NT2/D1 (cell line): ENCODE data around the gene KCNQ1.

Experiments
- DNase-seq: peaks from one replicate; pipeline ENCODE4 v3.0.0-alpha.2; 2011; ENCODE audit warnings: low read depth, low spot score
- H3K27me3 ChIP-seq: 2 replicates; pipeline ENCODE4 v1.6.0; 2011; ENCODE audit warnings: mild to moderate bottlenecking; ENCODE audit not compliant: insufficient read length, insufficient read depth
- H3K36me3 ChIP-seq: 2 replicates; pipeline ENCODE4 v1.6.1; 2011; ENCODE audit warnings: mild to moderate bottlenecking, low read length, mixed read lengths; ENCODE audit not compliant: insufficient read depth, insufficient read length
- H3K4me1 ChIP-seq: 2 replicates; pipeline ENCODE4 v1.5.1; 2011; ENCODE audit not compliant: insufficient read depth, insufficient read length
- H3K4me3 ChIP-seq: 2 replicates; pipeline ENCODE4 v1.5.1; 2011; ENCODE audit warnings: low read depth; ENCODE audit not compliant: insufficient read length
- H3K9ac ChIP-seq: 2 replicates; pipeline ENCODE4 v1.6.0; 2011; ENCODE audit warnings: low read depth; ENCODE audit not compliant: insufficient read length
- H3K9me3 ChIP-seq: 2 replicates; pipeline ENCODE4 v1.5.1; 2011; ENCODE audit warnings: mild to moderate bottlenecking, low read length; ENCODE audit not compliant: insufficient read depth
- SUZ12 ChIP-seq: IDR thresholded peaks from 2 replicates; pipeline ENCODE4 v1.6.1; 2011; ENCODE audit not compliant: insufficient read length, insufficient read depth; ENCODE audit errors: extremely low read depth
- YY1 ChIP-seq: IDR thresholded peaks from 2 replicates; pipeline ENCODE4 v1.6.1; 2011; ENCODE audit not compliant: insufficient read length, insufficient read depth
- ZNF274 ChIP-seq: IDR thresholded peaks from 2 replicates; pipeline ENCODE4 v1.6.1; 2011; ENCODE audit warnings: mild to moderate bottlenecking, low read depth, low read length

Gene KCNQ1

DNA sequence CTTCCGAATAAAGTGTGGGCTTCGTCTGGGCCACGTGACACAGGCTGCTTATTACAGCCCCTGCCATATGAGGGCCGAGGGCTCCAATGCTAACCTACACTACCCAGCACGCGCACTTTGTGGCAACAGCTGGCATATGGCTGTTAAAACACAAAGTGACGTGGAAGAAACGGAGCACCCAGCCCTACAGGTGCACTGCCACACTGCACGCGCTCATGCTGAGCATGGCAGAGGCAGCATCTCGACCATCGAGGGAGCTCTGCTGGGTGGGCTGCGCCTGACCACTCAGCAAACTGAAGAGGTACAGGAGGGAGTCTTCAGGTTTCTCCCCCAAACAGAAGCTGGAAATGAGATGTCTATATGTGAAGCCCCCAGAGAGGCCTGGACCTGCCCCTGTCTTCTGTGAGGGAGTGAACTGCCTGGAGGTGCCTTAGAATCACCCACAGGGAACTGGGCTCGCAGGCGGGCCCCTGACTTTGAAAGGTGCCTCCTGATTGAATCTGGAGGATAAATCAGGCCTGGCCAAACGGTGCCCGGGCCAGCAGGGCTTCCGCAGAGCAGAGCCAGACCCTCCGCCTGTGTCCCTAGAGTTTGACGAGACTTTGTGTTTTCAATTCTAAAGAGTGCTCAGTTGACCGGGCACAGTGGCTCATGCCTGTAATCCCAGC, 26.0 kb upstream of the KCNQ1 start:
- DNase-seq = no peak
- no peaks in the 10 kb centered on the region for H3K27me3 ChIP-seq
- H3K36me3 ChIP-seq = no peaks in the 10 kb centered on the region
- no peaks in the 10 kb centered on the region for H3K9me3 ChIP-seq
- H3K9ac ChIP-seq = no peak overlapping the region
- TF ChIP-seq ZNF274 (no peak), YY1 (no peak), SUZ12 (no peak)
- H3K4me3 ChIP-seq = no peak overlapping the region
- peaks cover 9% of the 10 kb centered on the region for H3K4me1 ChIP-seq

DNA sequence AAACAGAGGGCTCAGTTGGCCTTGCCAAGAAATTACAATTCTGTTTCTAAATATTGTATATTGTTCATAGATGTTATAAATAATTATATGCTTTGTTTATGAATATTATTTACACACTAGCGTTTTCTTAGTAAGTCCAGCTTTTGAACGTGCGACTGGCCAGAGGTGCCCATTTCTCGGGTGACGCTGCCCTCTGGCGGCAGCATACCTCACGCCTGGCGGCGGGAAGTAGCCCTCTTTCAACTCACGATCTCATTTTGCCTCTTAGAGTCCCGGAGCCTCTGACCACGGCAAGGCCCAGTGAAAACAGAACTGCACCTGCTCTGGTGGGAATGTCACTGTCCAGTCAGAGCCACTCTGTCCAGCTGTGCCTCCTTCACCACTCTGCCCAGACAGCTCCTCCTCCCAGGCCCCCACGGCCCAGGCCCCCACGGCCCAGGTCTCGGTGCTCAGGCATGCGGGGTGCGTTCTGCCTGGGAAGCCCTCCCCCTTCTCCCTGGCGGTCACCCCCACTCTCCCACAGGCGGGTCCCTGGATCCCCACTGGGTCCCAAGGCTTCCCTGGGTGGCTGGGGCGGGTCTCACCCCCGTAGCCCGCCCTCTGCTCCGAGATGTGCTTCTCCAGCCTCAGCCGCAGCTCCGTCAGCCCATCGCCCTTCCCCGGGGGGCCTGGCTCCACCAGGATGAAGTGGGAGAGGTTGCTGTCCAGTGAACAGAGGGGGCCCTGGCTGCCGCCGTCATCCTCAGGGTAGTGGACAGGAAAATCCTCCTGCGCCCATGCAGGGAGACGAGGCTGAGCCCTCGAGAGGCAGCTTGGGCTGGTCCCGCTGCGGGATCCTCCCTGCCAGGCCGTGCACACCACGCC, 24.9 kb upstream of the KCNQ1 start:
- TF ChIP-seq YY1 (no peak), SUZ12 (no peak), ZNF274 (no peak)
- Histone ChIP-seq H3K4me3 (no peak overlapping the region), H3K27me3 (no peaks in the 10 kb centered on the region), H3K36me3 (no peaks in the 10 kb centered on the region), H3K9me3 (no peaks in the 10 kb centered on the region), H3K4me1 (peaks cover 9% of the 10 kb centered on the region), H3K9ac (peak overlapping the region; percentile 56)
- peak; percentile 78 for DNase-seq

DNA sequence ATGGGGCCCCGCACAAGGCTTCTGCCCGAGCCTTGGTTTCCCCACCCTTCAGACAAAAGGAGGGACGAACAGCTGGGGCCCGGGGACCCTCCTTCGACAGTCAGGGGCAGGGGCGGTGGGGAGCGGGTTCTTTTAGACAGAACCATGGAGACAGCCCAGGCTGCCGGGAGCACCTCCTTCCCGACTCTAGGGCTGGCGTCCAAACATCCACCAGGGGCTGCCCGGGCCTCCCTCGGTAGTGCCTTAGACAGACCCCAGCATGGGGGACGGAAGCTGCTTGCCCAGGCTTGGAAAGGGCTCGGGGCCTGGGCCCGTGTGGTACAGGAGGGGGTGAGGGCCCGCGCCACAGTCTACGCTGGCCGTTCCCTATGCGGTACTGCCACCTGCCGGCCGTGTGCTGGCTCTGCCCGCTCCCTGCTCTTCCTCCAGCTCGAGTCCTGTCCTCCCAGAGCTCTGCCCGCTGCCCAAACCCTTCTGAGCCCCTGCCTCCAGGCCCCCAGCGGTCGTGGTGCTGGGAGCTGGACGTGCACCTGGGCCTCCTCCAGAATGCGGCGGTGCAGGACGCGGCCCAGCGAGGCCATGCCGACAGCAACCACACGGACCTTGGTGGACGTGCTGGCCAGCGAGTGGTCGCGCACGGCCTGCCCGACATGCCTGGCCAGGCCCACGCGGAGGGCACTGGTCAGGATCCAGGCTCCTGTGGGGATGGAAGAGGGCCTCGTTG, 24.1 kb upstream of the KCNQ1 start:
- no peaks in the 10 kb centered on the region for H3K27me3 ChIP-seq
- TF ChIP-seq YY1 (no peak), ZNF274 (no peak), SUZ12 (no peak)
- no peak overlapping the region for H3K4me3 ChIP-seq
- peak overlapping the region; percentile 33 for H3K9ac ChIP-seq
- no peaks in the 10 kb centered on the region for H3K9me3 ChIP-seq
- DNase-seq = peak; percentile 74
- peaks cover 9% of the 10 kb centered on the region for H3K4me1 ChIP-seq
- no peaks in the 10 kb centered on the region for H3K36me3 ChIP-seq

DNA sequence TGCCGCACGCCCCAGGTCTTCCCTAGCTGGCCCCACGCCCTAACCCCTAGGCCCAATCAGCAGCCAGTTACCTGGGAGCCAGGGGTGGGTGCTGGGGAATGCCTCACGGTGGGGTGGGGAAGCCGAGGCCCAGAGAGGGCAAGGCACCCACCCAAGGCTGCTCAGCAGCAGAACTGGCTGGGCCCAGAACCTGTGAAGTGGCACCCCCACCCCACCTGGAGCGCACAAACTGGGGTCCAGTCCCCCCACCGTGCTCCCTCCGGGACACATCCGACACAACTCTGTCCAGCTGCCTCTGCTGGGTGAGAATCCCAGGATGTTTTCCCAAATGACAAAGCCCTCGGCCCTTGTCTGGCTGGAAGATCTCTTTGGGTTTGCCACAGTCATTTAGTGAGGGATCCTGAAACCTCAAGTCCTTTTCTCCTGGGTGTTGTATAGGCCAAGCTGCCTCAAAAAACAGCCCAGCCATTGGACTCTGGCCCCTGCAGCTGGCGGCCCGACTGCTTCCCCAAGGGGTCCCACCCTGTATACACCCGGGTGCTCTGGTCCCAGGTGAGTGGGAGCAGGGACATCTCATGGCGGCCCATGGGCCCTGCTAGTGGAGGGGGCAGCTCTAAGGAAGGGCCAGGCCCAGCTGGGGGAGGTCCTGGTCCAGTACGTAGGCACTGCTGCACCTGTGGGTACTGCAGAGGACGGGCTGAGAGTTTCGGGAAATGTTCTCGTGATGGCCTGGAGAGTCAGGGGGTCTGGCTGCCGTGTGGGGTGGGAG, 23.4 kb upstream of the KCNQ1 start:
- H3K36me3 ChIP-seq = no peaks in the 10 kb centered on the region
- H3K4me3 ChIP-seq = no peak overlapping the region
- peak overlapping the region; percentile 33 for H3K9ac ChIP-seq
- H3K27me3 ChIP-seq = no peaks in the 10 kb centered on the region
- H3K4me1 ChIP-seq = peaks cover 9% of the 10 kb centered on the region
- no peaks in the 10 kb centered on the region for H3K9me3 ChIP-seq
- DNase-seq = no peak
- TF ChIP-seq ZNF274 (no peak), YY1 (no peak), SUZ12 (no peak)

DNA sequence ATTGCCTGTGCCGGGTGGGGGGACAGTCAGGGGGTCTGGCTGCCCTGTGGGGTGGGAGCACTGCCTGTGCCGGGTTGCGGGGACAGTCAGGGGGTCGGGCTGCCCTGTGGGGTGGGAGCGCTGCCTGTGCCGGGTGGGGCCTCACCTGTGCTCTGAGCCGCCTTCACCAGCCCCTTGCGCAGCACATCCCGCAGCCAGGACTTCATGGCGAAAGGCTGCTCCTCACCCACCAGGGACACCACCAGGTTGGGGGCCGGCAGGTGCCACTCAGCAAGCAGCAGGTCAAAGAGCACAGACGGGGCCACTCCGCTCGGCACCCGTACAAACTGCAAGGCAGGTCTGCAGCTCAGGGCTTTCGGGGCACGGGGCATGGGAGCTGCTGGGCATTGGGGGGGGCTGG, 22.8 kb upstream of the KCNQ1 start:
- no peaks in the 10 kb centered on the region for H3K36me3 ChIP-seq
- no peak for DNase-seq
- no peaks in the 10 kb centered on the region for H3K27me3 ChIP-seq
- TF ChIP-seq SUZ12 (no peak), YY1 (no peak), ZNF274 (no peak)
- no peak overlapping the region for H3K9ac ChIP-seq
- H3K4me3 ChIP-seq = no peak overlapping the region
- H3K9me3 ChIP-seq = no peaks in the 10 kb centered on the region
- H3K4me1 ChIP-seq = peaks cover 9% of the 10 kb centered on the region

DNA sequence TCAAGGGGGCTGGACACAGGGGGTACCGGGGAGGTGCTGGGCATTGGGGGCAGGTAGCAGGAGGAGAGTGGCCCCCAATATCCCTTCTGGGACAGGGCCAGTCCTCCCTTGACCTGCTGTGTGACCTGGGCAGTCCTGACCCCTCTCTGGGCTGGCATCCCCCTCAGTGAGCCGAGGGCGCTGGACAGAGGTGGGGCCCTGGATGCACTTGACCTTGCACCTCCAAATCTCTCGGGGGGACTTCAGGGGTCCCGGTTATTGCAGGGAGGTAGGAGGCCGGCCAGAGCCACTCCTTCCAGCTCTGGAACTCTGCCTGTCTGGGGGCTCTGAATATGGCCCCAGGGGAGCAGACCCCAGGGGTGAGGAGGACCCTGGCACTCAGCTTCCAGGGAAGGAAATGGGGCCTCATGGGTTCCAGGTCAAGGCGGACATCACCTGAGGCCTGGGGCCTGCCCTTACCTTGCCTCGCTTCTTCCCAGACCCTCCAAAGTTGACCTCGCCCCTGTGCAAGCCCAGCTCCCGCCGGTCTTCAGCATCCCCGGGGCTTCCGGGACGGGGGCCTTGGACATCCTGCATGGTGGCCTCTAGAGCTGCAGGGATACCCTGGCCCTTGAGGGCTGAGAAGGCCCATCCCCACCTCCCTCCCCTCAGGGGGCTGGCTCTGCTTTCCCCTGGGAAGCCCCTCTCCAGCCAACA, 22.2 kb upstream of the KCNQ1 start:
- no peaks in the 10 kb centered on the region for H3K27me3 ChIP-seq
- H3K9me3 ChIP-seq = no peaks in the 10 kb centered on the region
- TF ChIP-seq ZNF274 (no peak), YY1 (no peak), SUZ12 (no peak)
- H3K4me3 ChIP-seq = no peak overlapping the region
- peaks cover 9% of the 10 kb centered on the region for H3K4me1 ChIP-seq
- DNase-seq = no peak
- H3K9ac ChIP-seq = no peak overlapping the region
- no peaks in the 10 kb centered on the region for H3K36me3 ChIP-seq
